K562 (cell line): ENCODE measurements around the gene CHD2. TPM values are rescaled to one million over a fixed set of nuclear protein-coding genes. Genes with fewer than 3 reads are reported as not detected.
A peak's percentile ranks its signal among the peaks of the same experiment; 100 is the strongest.

ENCODE experiments used
- ATAC-seq: fragments of 200-7000 bp; cut with Tn5 transposase; 3 replicates; pipeline ENCODE4 v1.9.1; 2020; ENCODE audit warnings: moderate library complexity
- BruUV-seq: library from RNA; stranded (reverse); fragments of 400-500 nt; replicated peaks from 2 replicates; lab custom pipeline; 2021; lab: Mats Ljungman, UMichigan
- CTCF ChIA-PET: fragments of 300-600 bp; formaldehyde crosslinking; extraction: SDS; loops from one replicate; lab custom pipeline; 2021; ENCODE audit warnings: low intra/inter-chr PET ratio; lab: Yijun Ruan, JAX
- POLR2A ChIA-PET: fragments of 300-600, 350-650 bp; sonication (Branson Sonifier 250); formaldehyde crosslinking; extraction: SDS; loops from one replicate; lab custom pipeline; 2021; ENCODE audit warnings: antibody characterized with exemption, inconsistent platforms; lab: Yijun Ruan, JAX
- DNase-seq, 4 experiments: peaks; one replicate each; pipeline versions ENCODE4 v3.0.0 to v3.0.0-alpha.2; 2011 to 2018; ENCODE audit warnings: low spot score in 3 of 4, mixed read lengths in 3 of 4; ENCODE audit errors: extremely low read depth in 1 of 4
- FAIRE-seq: peaks from 2 replicates; lab custom pipeline; 2011; peaks lifted over from hg19 to GRCh38; lab: Jason Lieb, UNC
- H2AFZ ChIP-seq: 2 replicates; pipeline ENCODE4 v1.6.0; 2011; ENCODE audit warnings: low read depth, low read length, control low read depth, inconsistent platforms
- H3K27ac ChIP-seq: fragments of 200-600 bp; 3 replicates; pipeline ENCODE4 v1.8.0; 2011; ENCODE audit warnings: low read depth, mild to moderate bottlenecking, control low read depth, inconsistent platforms, low read length, moderate library complexity, mixed read lengths; ENCODE audit errors: extremely low read depth
- H3K27me3 ChIP-seq, 2 experiments: fragments of 300-600 bp in 1 of 2; 2 replicates in 1 of 2; 3 replicates in 1 of 2; pipeline versions ENCODE4 v1.6.0 to v1.8.0; 2011; ENCODE audit warnings: inconsistent platforms in 2 of 2, low read length in 2 of 2, mild to moderate bottlenecking in 1 of 2, mixed read lengths in 1 of 2, moderate library complexity in 1 of 2; ENCODE audit not compliant: control insufficient read depth in 2 of 2, insufficient read depth in 2 of 2
- H3K36me3 ChIP-seq: fragments of 300-600 bp; 3 replicates; pipeline ENCODE4 v1.8.0; 2011; ENCODE audit warnings: mild to moderate bottlenecking, low read length, inconsistent platforms; ENCODE audit not compliant: control insufficient read depth, insufficient read depth
- H3K4me1 ChIP-seq, 2 experiments: fragments of 200-600 bp in 1 of 2; replicated peaks in 1 of 2; 2 replicates in 1 of 2; 3 replicates in 1 of 2; pipeline versions ENCODE4 v1.5.1 to v1.8.0; 2011; ENCODE audit warnings: inconsistent platforms in 2 of 2, low read length in 2 of 2, mild to moderate bottlenecking in 1 of 2, mixed read lengths in 1 of 2, moderate library complexity in 1 of 2; ENCODE audit not compliant: control insufficient read depth in 2 of 2, insufficient read depth in 2 of 2
- H3K4me2 ChIP-seq: 2 replicates; pipeline ENCODE4 v1.6.1; 2011; ENCODE audit warnings: low read length, control low read depth, inconsistent platforms, mixed read lengths; ENCODE audit not compliant: insufficient read depth
- H3K4me3 ChIP-seq: fragments of 200-600 bp; sonication (generic), shearing (Covaris generic); 2 replicates; pipeline ENCODE4 v1.5.1; 2016; ENCODE audit warnings: control low read depth, inconsistent platforms
- H3K79me2 ChIP-seq: fragments of 200-600 bp; 3 replicates; pipeline ENCODE4 v1.8.0; 2011; ENCODE audit warnings: low read length, inconsistent platforms; ENCODE audit not compliant: control insufficient read depth, insufficient read depth
- H3K9ac ChIP-seq, 2 experiments: 2 replicates each; pipeline versions ENCODE4 v1.6.0 to v1.6.1; 2011; ENCODE audit warnings: low read depth in 2 of 2, low read length in 2 of 2, control low read depth in 1 of 2, inconsistent platforms in 1 of 2, mild to moderate bottlenecking in 1 of 2, mixed read lengths in 1 of 2; ENCODE audit not compliant: insufficient read depth in 1 of 2
- H3K9me1 ChIP-seq: one replicate; pipeline ENCODE4 v1.6.0; 2011; ENCODE audit warnings: inconsistent platforms, mild to moderate bottlenecking, low read length, moderate library complexity; ENCODE audit not compliant: control insufficient read depth, insufficient read depth
- H3K9me3 ChIP-seq: replicated peaks from 2 replicates; pipeline ENCODE4 v1.5.1; 2011; ENCODE audit warnings: low read depth, low read length, inconsistent platforms; ENCODE audit not compliant: control insufficient read depth, insufficient read depth
- H4K20me1 ChIP-seq: replicated peaks from 2 replicates; pipeline ENCODE4 v1.6.1; 2011; ENCODE audit warnings: low read length, inconsistent platforms, mixed read lengths; ENCODE audit not compliant: control insufficient read depth, insufficient read depth
- GTF2E2 ChIP-seq: fragments of 200-800 bp; sonication (Bioruptor generic); IDR thresholded peaks from 2 replicates; pipeline ENCODE4 v1.6.1; 2016; ENCODE audit warnings: missing genetic modification characterization, missing compliant biosample characterization
- SIN3A ChIP-seq, 2 experiments: fragments of 150-350 bp in 1 of 2; IDR thresholded peaks; 2 replicates each; pipeline ENCODE4 v1.6.1; 2011 to 2016; ENCODE audit warnings: borderline replicate concordance in 2 of 2, low read depth in 2 of 2, low read length in 2 of 2, mild to moderate bottlenecking in 2 of 2, moderate library complexity in 2 of 2; ENCODE audit not compliant: control insufficient read depth in 1 of 2
- WGBS: fragments of 100-300 bp; shearing (Covaris generic); methylation state at CpG from one replicate; pipeline ENCODE4 v1.1.6; 2016; ENCODE audit warnings: low coverage, mixed read lengths; ENCODE audit not compliant: insufficient coverage; ENCODE audit errors: missing lambda C conversion rate; 5-methylcytosine and 5-hydroxymethylcytosine counted together
- in situ Hi-C: fragments of 300-500 bp; cut with MboI; formaldehyde crosslinking; loops from 4 replicates; pipeline ENCODE4 v1.15.0; 2018; ENCODE audit warnings: inconsistent platforms, mixed read lengths
- intact Hi-C: fragments of 100-400 bp; cut with micrococcal nuclease; formaldehyde crosslinking; loops from 2 replicates; pipeline ENCODE4 v1.14.2; 2022
- polyA plus RNA-seq, 8 experiments: library from polyadenylated mRNA; depleted of rRNA in 4 of 8; stranded (reverse) in 5 of 8; unstranded in 3 of 8; fragments of >200 nt; fragmentation: Nextera tagmentation in 2 of 8; fragmentation: Illumina TruSeq in 1 of 8; extraction: Ambion mirVana in 2 of 8; extraction: Trizol in 1 of 8; gene quantifications; 2 replicates each; pipeline versions ENCODE4 v1.2.1 to v1.2.3, GENCODE V29; 2011 to 2014; ENCODE audit warnings: inconsistent platforms in 1 of 8, missing spikeins in 1 of 8
- total RNA-seq, 7 experiments: library from RNA; depleted of rRNA in 6 of 7; stranded (reverse); fragments of >200 nt in 6 of 7; fragmentation: Illumina TruSeq in 2 of 7; extraction: Trizol in 2 of 7; gene quantifications; 2 replicates each; pipeline versions ENCODE4 v1.2.1 to v1.2.3, GENCODE V29; 2011 to 2021; ENCODE audit warnings: low replicate concordance in 1 of 7

The CHD2 gene
- total and polyA plus RNA-seq, 9 of the 15 experiments (the other 6 are each of a cell fraction or from before 2014, with no cell fraction given) = 38.9 to 70.8 (median 56.2) TPM

GRCh38 chr15:93043621-93044300, 143.6 kb downstream of the CHD2 start:
- ATAC-seq = peak; percentile 31
- DNase-seq = peak in 3 of 4 experiments; percentile 52 to 59 (median 55)
- CTCF ChIA-PET = no interaction called here

More at GRCh38 chr15:93043621-93044300, 143.6 kb downstream of the CHD2 start:
- Histone ChIP-seq H2AFZ (no peak overlapping the region), H3K4me3 (no peak overlapping the region), H3K27me3 (peaks cover 19 to 69% of the 10 kb centered on the region in 2 experiments; a peak in 4 of 5 replicates), H3K36me3 (no peaks in the 10 kb centered on the region), H3K79me2 (no peaks in the 10 kb centered on the region), H3K9me3 (no peaks in the 10 kb centered on the region), H3K9me1 (no peaks in the 10 kb centered on the region), H3K27ac (no peak overlapping the region), H3K4me1 (peaks cover 0 to 25% of the 10 kb centered on the region in 2 experiments; a peak in 2 of 5 replicates), H4K20me1 (0 out of 2 replicates have a peak, but pooled peaks cover 8% of the 10 kb centered on the region), H3K4me2 (no peak overlapping the region), H3K9ac (no peak overlapping the region)
- POLR2A ChIA-PET = interaction anchor here (0.6 to 2.2 kb wide), 2 partner anchors 16 to 1022 kb away, joined by 3 to 5 read pairs; no protein-coding TSS in a partner anchor
- intact Hi-C loops (no loop called here), in situ Hi-C loops (loop anchor here (25.0 kb wide), 1 partner anchor 1269 kb away; no protein-coding TSS in a partner anchor)
- TF ChIP-seq SIN3A (IDR thresholded peaks at IDR 0.05; ENCODE audit: borderline replicate concordance in 2 of 2, control insufficient read depth in 1 of 2, low read depth in 2 of 2, low read length in 2 of 2) (peak in 1 of 2 experiments; percentile 35; a peak in 1 of 4 replicates), GTF2E2 (tag) (no peak)
- FAIRE-seq = no peak
- whole genome bisulfite sequencing = 0% methylated on average over 7 of the region's 12 CpGs
- no TSS peak for BruUV-seq
